Measurements from ENCODE around the gene FAM170B. TPM values are rescaled to one million over a fixed set of nuclear protein-coding genes. Genes with fewer than 3 reads are reported as not detected.

Gene FAM170B
- total RNA-seq, 1 donor from 2014 or later, result not detected

DNA sequence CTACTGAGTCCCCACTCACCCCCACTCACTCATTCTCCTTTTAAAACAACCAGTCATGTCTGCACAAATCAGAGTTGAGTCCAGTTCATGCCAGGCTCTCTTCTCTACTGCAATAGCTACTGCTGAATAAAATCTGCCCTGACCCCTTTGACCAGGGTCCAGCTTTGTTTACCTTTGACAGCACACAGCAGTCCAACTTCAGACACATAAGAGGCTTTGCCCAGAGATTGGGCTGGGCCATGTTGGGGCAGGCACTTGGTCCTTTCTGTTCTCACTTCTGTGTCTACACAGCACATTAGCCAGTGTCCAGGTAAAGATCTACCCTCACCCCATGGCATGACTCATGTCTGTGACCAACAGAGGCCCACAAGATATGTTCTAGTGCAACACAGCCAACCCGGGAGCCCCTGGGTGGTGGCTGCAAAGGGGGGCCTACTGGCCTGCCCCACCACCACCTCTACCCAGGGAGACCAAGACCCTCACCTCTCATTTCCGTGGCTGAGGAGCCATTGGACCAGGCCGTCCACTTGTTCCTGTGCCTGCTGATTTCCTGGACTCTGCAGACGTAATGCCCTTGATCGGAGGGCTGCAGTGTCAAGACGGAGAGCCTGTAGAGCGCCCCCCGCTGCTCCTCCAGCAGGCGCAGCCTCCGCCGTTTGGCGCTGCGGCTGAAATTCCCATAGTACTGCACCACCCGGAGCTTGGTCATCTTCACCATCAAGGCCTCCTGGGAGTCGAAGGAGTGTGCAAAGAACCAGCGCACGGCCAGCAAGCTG is 26.5 kb downstream of the FAM170B start:
- H3K4me1 Mint-ChIP-seq, result no peaks in the 10 kb centered on the region
- intact Hi-C loops (cut with micrococcal nuclease), result no loop called here
- ChIA-PET CTCF (no interaction called here), POLR2A (no interaction called here)
- DNase-seq, result no peak
- TF ChIP-seq, protein P1, sequence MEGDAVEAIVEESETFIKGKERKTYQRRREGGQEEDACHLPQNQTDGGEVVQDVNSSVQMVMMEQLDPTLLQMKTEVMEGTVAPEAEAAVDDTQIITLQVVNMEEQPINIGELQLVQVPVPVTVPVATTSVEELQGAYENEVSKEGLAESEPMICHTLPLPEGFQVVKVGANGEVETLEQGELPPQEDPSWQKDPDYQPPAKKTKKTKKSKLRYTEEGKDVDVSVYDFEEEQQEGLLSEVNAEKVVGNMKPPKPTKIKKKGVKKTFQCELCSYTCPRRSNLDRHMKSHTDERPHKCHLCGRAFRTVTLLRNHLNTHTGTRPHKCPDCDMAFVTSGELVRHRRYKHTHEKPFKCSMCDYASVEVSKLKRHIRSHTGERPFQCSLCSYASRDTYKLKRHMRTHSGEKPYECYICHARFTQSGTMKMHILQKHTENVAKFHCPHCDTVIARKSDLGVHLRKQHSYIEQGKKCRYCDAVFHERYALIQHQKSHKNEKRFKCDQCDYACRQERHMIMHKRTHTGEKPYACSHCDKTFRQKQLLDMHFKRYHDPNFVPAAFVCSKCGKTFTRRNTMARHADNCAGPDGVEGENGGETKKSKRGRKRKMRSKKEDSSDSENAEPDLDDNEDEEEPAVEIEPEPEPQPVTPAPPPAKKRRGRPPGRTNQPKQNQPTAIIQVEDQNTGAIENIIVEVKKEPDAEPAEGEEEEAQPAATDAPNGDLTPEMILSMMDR (IDR thresholded peaks at IDR 0.05), result no peak
- H3K27me3 Mint-ChIP-seq, result peaks cover 16% of the 10 kb centered on the region
- no peak overlapping the region for H3K4me3 Mint-ChIP-seq
- ATAC-seq (ENCODE audit: low read depth), result no peak
- no peak overlapping the region for H3K27ac Mint-ChIP-seq
- no peaks in the 10 kb centered on the region for H3K9me3 Mint-ChIP-seq
- H3K36me3 Mint-ChIP-seq (ENCODE audit: low read depth), result no peaks in the 10 kb centered on the region

DNA sequence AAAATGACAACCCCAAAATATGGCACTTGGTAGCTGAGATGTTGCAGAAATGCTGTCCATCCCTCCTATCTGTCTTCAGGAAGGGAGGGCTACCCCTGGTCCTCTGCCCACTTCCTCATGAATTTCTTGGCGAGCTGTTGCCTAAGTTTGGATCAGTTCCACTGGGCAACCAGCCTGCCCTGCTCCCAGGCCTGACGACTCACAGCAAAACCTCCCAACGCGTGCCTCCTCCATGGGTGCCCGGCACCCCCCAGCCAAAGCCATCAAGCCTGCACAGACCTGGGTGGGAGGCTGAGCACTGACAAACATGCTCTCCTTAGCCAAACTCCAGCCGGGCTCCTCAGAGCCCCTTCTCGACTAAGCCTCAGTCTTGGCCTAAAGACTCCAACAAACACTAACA is 27.4 kb downstream of the FAM170B start:
- intact Hi-C loops (cut with micrococcal nuclease), result no loop called here
- ChIA-PET CTCF (no interaction called here), POLR2A (no interaction called here)
- Mint-ChIP-seq H3K9me3 (no peaks in the 10 kb centered on the region), H3K4me3 (no peak overlapping the region), H3K27me3 (peaks cover 14% of the 10 kb centered on the region), H3K4me1 (no peaks in the 10 kb centered on the region), H3K27ac (no peak overlapping the region), H3K36me3 (ENCODE audit: low read depth) (no peaks in the 10 kb centered on the region)
- no peak for DNase-seq
- TF ChIP-seq, protein P1 (IDR thresholded peaks at IDR 0.05), result no peak
- no peak for ATAC-seq (ENCODE audit: low read depth)

DNA sequence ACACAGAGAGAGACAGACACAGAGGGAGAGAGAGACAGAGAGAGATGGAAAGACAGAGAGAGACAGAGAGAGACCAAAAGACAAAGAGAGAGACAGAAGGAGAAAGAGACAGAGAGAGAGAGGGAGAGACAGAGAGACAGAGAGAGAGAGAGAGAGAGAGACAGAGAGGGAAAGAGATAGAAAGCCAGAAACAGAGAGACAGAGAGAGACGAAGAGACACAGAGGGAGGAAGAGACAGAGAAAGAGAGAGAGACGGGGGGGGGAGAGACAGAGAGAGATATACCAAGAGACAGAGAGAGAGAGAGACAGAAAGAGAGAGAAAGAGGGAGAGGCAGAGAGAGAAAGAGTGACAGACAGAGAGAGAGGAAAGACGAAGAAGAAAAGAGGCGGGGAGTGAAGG is 28.7 kb downstream of the FAM170B start:
- no peak for DNase-seq
- TF ChIP-seq, protein P1 (IDR thresholded peaks at IDR 0.05), result no peak
- no peak for ATAC-seq (ENCODE audit: low read depth)
- CTCF ChIA-PET, result no interaction called here
- H3K9me3 Mint-ChIP-seq, result no peaks in the 10 kb centered on the region
- peaks cover 16% of the 10 kb centered on the region for H3K27me3 Mint-ChIP-seq
- H3K27ac Mint-ChIP-seq, result no peak overlapping the region
- H3K36me3 Mint-ChIP-seq (ENCODE audit: low read depth), result no peaks in the 10 kb centered on the region
- no peaks in the 10 kb centered on the region for H3K4me1 Mint-ChIP-seq
- H3K4me3 Mint-ChIP-seq, result no peak overlapping the region
- intact Hi-C loops (cut with micrococcal nuclease), result no loop called here
- POLR2A ChIA-PET, result no interaction called here

DNA sequence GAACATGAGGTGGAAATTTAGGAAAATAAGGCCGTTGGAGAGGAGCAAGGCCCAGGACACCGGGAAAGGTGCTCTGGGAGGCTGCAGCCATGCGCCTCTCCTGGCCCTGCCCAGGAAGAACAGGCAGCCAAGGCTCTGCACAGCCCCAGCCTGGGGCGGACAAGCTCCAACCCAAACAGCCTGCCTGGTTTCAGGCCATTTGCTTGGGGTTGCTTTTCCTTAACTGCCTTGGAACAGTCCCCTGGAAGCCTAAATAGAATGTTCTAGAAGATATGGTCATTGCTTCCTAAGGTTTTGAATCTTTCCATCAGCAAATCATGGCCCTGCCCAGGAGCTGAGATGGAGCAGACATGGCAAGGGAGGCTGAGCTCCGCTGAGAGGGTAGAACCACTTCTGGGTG is 29.5 kb downstream of the FAM170B start:
- no peak overlapping the region for H3K27ac Mint-ChIP-seq
- intact Hi-C loops (cut with micrococcal nuclease), result no loop called here
- no peak for ATAC-seq (ENCODE audit: low read depth)

DNA sequence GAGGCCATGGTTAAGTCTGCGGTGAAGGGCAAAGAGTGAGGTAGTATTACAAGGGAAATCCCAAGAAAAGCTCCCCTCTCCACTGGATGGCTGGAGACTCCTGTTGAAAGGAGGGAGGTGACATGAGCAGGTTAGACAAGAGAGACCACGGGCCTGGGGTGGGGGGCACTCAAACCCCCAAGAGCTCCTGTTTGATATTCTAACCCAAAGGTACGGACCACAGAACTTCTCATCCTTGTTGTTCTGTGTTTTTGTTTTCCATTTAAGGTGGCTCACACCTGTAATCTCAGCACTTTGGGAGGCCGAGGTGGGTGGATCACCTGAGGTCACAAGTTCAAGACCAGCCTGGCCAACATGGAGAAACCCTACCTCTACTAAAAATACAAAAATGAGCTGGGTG is 30.1 kb downstream of the FAM170B start:
- ChIA-PET CTCF (no interaction called here), POLR2A (no interaction called here)
- Mint-ChIP-seq H3K27ac (no peak overlapping the region), H3K4me1 (no peaks in the 10 kb centered on the region), H3K27me3 (peaks cover 12% of the 10 kb centered on the region), H3K4me3 (no peak overlapping the region), H3K9me3 (no peaks in the 10 kb centered on the region), H3K36me3 (ENCODE audit: low read depth) (no peaks in the 10 kb centered on the region)
- DNase-seq (no peak), ATAC-seq (ENCODE audit: low read depth) (no peak)
- TF ChIP-seq, protein P1 (IDR thresholded peaks at IDR 0.05), result no peak
- intact Hi-C loops (cut with micrococcal nuclease), result no loop called here

More for the DNA sequence above, 29.5 kb downstream of the FAM170B start:
- ChIA-PET CTCF (no interaction called here), POLR2A (no interaction called here)
- Mint-ChIP-seq H3K27me3 (peaks cover 14% of the 10 kb centered on the region), H3K9me3 (no peaks in the 10 kb centered on the region), H3K4me1 (no peaks in the 10 kb centered on the region), H3K36me3 (ENCODE audit: low read depth) (no peaks in the 10 kb centered on the region), H3K4me3 (no peak overlapping the region)
- TF ChIP-seq, protein P1 (IDR thresholded peaks at IDR 0.05), result no peak
- no peak for DNase-seq

Data from activated B cell treated with CpG ODN at 0.5 μM for 24 hours (primary cell).